H1 (cell line): ENCODE results near the gene ANK2. TPM values are rescaled to one million over a fixed set of nuclear protein-coding genes. Genes with fewer than 3 reads are reported as not detected.
A peak's percentile ranks its signal among the peaks of the same experiment; 100 is the strongest.

ENCODE experiments used
- CTCF ChIA-PET: fragments of 300-600 bp; sonication (Branson Sonifier 250); formaldehyde crosslinking; loops from one replicate; lab custom pipeline; 2021; ENCODE audit not compliant: partially characterized antibody; lab: Charles Lee
- POLR2A ChIA-PET: fragments of 300-600 bp; sonication (Branson Sonifier 250); formaldehyde crosslinking; loops from one replicate; lab custom pipeline; 2021; ENCODE audit warnings: inconsistent platforms; ENCODE audit not compliant: partially characterized antibody; lab: Charles Lee
- DNase-seq, 2 experiments: peaks; one replicate each; pipeline versions ENCODE4 v3.0.0 to v3.0.0-alpha.2; 2010 to 2022; ENCODE audit warnings: low spot score in 2 of 2, low read depth in 1 of 2, mixed read lengths in 1 of 2
- FAIRE-seq: peaks from 2 replicates; lab custom pipeline; 2011; peaks lifted over from hg19 to GRCh38; lab: Jason Lieb, UNC
- H2AFZ ChIP-seq: 2 replicates; pipeline ENCODE4 v1.8.1; 2012; ENCODE audit warnings: low read length, inconsistent platforms
- H2AK5ac ChIP-seq: 2 replicates; pipeline ENCODE4 v1.6.1; 2013; ENCODE audit warnings: low read depth, low read length
- H2BK120ac ChIP-seq: replicated peaks from 2 replicates; pipeline ENCODE3; 2013; ENCODE audit warnings: low read depth, low read length, inconsistent platforms
- H2BK12ac ChIP-seq: 2 replicates; pipeline ENCODE4 v1.6.1; 2013; ENCODE audit warnings: low read depth, low read length
- H2BK15ac ChIP-seq: 2 replicates; pipeline ENCODE4 v1.6.1; 2013; ENCODE audit warnings: low read length
- H2BK20ac ChIP-seq: 2 replicates; pipeline ENCODE4 v1.6.1; 2013; ENCODE audit warnings: low read length
- H2BK5ac ChIP-seq: 2 replicates; pipeline ENCODE4 v1.6.1; 2013; ENCODE audit warnings: low read depth, low read length
- H3K14ac ChIP-seq: 2 replicates; pipeline ENCODE4 v1.6.1; 2013; ENCODE audit warnings: inconsistent platforms; ENCODE audit not compliant: insufficient read length
- H3K18ac ChIP-seq: 2 replicates; pipeline ENCODE4 v1.6.1; 2013; ENCODE audit warnings: low read length; ENCODE audit errors: extremely low read depth
- H3K23ac ChIP-seq: 2 replicates; pipeline ENCODE4 v1.6.1; 2013; ENCODE audit warnings: inconsistent platforms; ENCODE audit not compliant: insufficient read length
- H3K23me2 ChIP-seq: 2 replicates; pipeline ENCODE4 v1.6.1; 2013; ENCODE audit warnings: low read depth, low read length
- H3K27ac ChIP-seq: 2 replicates; pipeline ENCODE4 v1.6.1; 2011; ENCODE audit warnings: low read depth, low read length, inconsistent platforms
- H3K27me3 ChIP-seq, 4 experiments: replicated peaks in 1 of 4; 1 replicate in 1 of 4; 2 replicates in 3 of 4; pipeline versions ENCODE4 v1.6.1 to v1.8.1; 2011 to 2013; ENCODE audit warnings: low read length in 3 of 4, mild to moderate bottlenecking in 3 of 4, inconsistent platforms in 2 of 4, mixed read lengths in 2 of 4, moderate library complexity in 1 of 4; ENCODE audit not compliant: control insufficient read depth in 3 of 4, insufficient read depth in 3 of 4; ENCODE audit errors: extremely low read depth in 1 of 4
- H3K36me3 ChIP-seq, 4 experiments: 2 replicates each; pipeline versions ENCODE4 v1.6.1 to v1.8.1; 2011 to 2013; ENCODE audit warnings: mild to moderate bottlenecking in 4 of 4, low read length in 3 of 4, moderate library complexity in 2 of 4, control low read depth in 1 of 4, inconsistent platforms in 1 of 4; ENCODE audit not compliant: insufficient read depth in 4 of 4, control insufficient read depth in 2 of 4
- H3K4ac ChIP-seq: replicated peaks from 2 replicates; pipeline ENCODE3; 2013; ENCODE audit warnings: low read length, low read depth, mixed read lengths, inconsistent platforms; ENCODE audit not compliant: insufficient read length
- H3K4me1 ChIP-seq, 4 experiments: replicated peaks in 1 of 4; 1 replicate in 1 of 4; 2 replicates in 3 of 4; pipeline versions ENCODE4 v1.6.1 to v1.8.1; 2011 to 2013; ENCODE audit warnings: low read length in 3 of 4, inconsistent platforms in 2 of 4, mixed read lengths in 1 of 4; ENCODE audit not compliant: insufficient read depth in 4 of 4, control insufficient read depth in 3 of 4
- H3K4me2 ChIP-seq, 2 experiments: 2 replicates each; pipeline versions ENCODE4 v1.6.1 to v1.8.1; 2011 to 2013; ENCODE audit warnings: low read depth in 2 of 2, low read length in 2 of 2, control low read depth in 1 of 2, inconsistent platforms in 1 of 2, mild to moderate bottlenecking in 1 of 2; ENCODE audit not compliant: insufficient read depth in 1 of 2
- H3K4me3 ChIP-seq, 4 experiments: fragments of 200-600, 300-600 bp in 1 of 4; sonication (generic), shearing (Covaris generic), sonication (Bioruptor Twin) in 1 of 4; 2 replicates each; pipeline versions ENCODE4 v1.5.1 to v1.8.1; 2011 to 2016; ENCODE audit warnings: low read length in 4 of 4, low read depth in 3 of 4, control low read depth in 2 of 4, inconsistent platforms in 2 of 4, mild to moderate bottlenecking in 2 of 4, mixed read lengths in 1 of 4, moderate library complexity in 1 of 4; ENCODE audit not compliant: insufficient read depth in 2 of 4; ENCODE audit errors: extremely low read depth in 1 of 4
- H3K56ac ChIP-seq: replicated peaks from 2 replicates; pipeline ENCODE3; 2013; ENCODE audit warnings: low read depth, mild to moderate bottlenecking, mixed read lengths, low read length, inconsistent platforms; ENCODE audit not compliant: insufficient read length
- H3K79me1 ChIP-seq: 2 replicates; pipeline ENCODE4 v1.6.1; 2013; ENCODE audit warnings: low read depth, low read length, control low read depth
- H3K79me2 ChIP-seq, 2 experiments: 2 replicates each; pipeline versions ENCODE4 v1.6.1 to v1.8.1; 2012 to 2013; ENCODE audit warnings: low read length in 2 of 2, mild to moderate bottlenecking in 2 of 2, inconsistent platforms in 1 of 2; ENCODE audit not compliant: insufficient read depth in 2 of 2, control insufficient read depth in 1 of 2
- H3K9ac ChIP-seq, 4 experiments: replicated peaks in 1 of 4; 1 replicate in 1 of 4; 2 replicates in 3 of 4; pipeline versions ENCODE4 v1.6.1 to v1.8.1; 2011 to 2013; ENCODE audit warnings: low read depth in 3 of 4, low read length in 3 of 4, control low read depth in 2 of 4, mild to moderate bottlenecking in 2 of 4, moderate library complexity in 2 of 4, inconsistent platforms in 1 of 4; ENCODE audit errors: extremely low read depth in 1 of 4
- H3K9me3 ChIP-seq, 2 experiments: 2 replicates each; pipeline versions ENCODE4 v1.6.1 to v1.8.1; 2012 to 2013; ENCODE audit warnings: mild to moderate bottlenecking in 2 of 2, moderate library complexity in 2 of 2, control low read depth in 1 of 2, inconsistent platforms in 1 of 2, low read depth in 1 of 2, low read length in 1 of 2, mixed read lengths in 1 of 2; ENCODE audit not compliant: insufficient read depth in 2 of 2
- H4K20me1 ChIP-seq, 2 experiments: replicated peaks in 1 of 2; 2 replicates each; pipeline versions ENCODE3 to v1.8.1; 2011 to 2013; ENCODE audit warnings: inconsistent platforms in 2 of 2, low read length in 2 of 2, mild to moderate bottlenecking in 1 of 2; ENCODE audit not compliant: insufficient read depth in 2 of 2, control insufficient read depth in 1 of 2
- H4K5ac ChIP-seq: 2 replicates; pipeline ENCODE4 v1.6.1; 2013; ENCODE audit warnings: low read length, low read depth, mixed read lengths, inconsistent platforms; ENCODE audit not compliant: insufficient read length
- H4K8ac ChIP-seq: 2 replicates; pipeline ENCODE4 v1.8.0; 2013; ENCODE audit warnings: mild to moderate bottlenecking, moderate library complexity, low read length, inconsistent platforms; ENCODE audit not compliant: insufficient read depth; ENCODE audit errors: extremely low read depth
- H4K91ac ChIP-seq: replicated peaks from 2 replicates; pipeline ENCODE3; 2013; ENCODE audit warnings: low read length, mixed read lengths, inconsistent platforms; ENCODE audit not compliant: insufficient read length
- EP300 ChIP-seq, 2 experiments: IDR thresholded peaks; 1 replicate in 1 of 2; 2 replicates in 1 of 2; pipeline ENCODE4 v1.6.1; 2011 to 2012; ENCODE audit warnings: low read depth in 2 of 2, low read length in 2 of 2, mild to moderate bottlenecking in 2 of 2, borderline replicate concordance in 1 of 2, inconsistent platforms in 1 of 2, moderate library complexity in 1 of 2
- RAD21 ChIP-seq, 2 experiments: IDR thresholded peaks in 1 of 2; conservative IDR thresholded peaks in 1 of 2; 2 replicates each; pipeline ENCODE4 v1.6.1; 2011; ENCODE audit warnings: low read depth in 2 of 2, low read length in 2 of 2, improper control_type of control experiment in 1 of 2, inconsistent platforms in 1 of 2, mild to moderate bottlenecking in 1 of 2, moderate library complexity in 1 of 2
- RBBP5 ChIP-seq: IDR thresholded peaks from 2 replicates; pipeline ENCODE4 v1.7.1; 2012; ENCODE audit warnings: low read depth, mild to moderate bottlenecking, inconsistent platforms, low read length, moderate library complexity, borderline replicate concordance
- WGBS, 2 experiments: shearing (Covaris generic) in 1 of 2; methylation state at CpG; one replicate each; pipeline versions ENCODE4 v1.1.6 to v1.1.7; 2013 to 2015; ENCODE audit warnings: low lambda C conversion rate in 2 of 2, mixed read lengths in 2 of 2, inconsistent platforms in 1 of 2, low coverage in 1 of 2, missing lambda C conversion rate in 1 of 2; ENCODE audit not compliant: insufficient replicate concordance in 2 of 2, insufficient coverage in 1 of 2, insufficient read length in 1 of 2; ENCODE audit errors: extremely low coverage in 1 of 2, missing lambda C conversion rate in 1 of 2; 5-methylcytosine and 5-hydroxymethylcytosine counted together
- polyA plus RNA-seq, 7 experiments: library from polyadenylated mRNA; depleted of rRNA in 3 of 7; stranded (reverse) in 5 of 7; unstranded in 2 of 7; fragments of >200 nt in 5 of 7; fragments of 200-250 nt in 2 of 7; gene quantifications; 1 replicate in 5 of 7; 2 replicates in 1 of 7; 4 replicates in 1 of 7; pipeline versions ENCODE4 v1.2.1 to v1.2.3, GENCODE V29; 2011 to 2013; ENCODE audit warnings: missing spikeins in 2 of 7, mixed read lengths in 2 of 7
- total RNA-seq: library from RNA; stranded (reverse); fragmentation: NEBNext Ultra II Directional; extraction: Animal tissue kit (Norgen Biotek cat#: 25700); gene quantifications from 2 replicates; pipeline ENCODE4 v1.2.1, GENCODE V29; 2021
- TF ChIP-seq, protein P1 (sequence below): IDR thresholded peaks from 2 replicates; pipeline ENCODE4 v1.6.1; 2011; ENCODE audit warnings: low read length, improper control_type of control experiment
- TF ChIP-seq, protein P2 (sequence below), 3 experiments: IDR thresholded peaks; 1 replicate in 2 of 3; 2 replicates in 1 of 3; pipeline versions ENCODE4 v1.5.1 to v1.6.1; 2011; ENCODE audit warnings: low read length in 3 of 3, mild to moderate bottlenecking in 3 of 3, inconsistent platforms in 2 of 3, low read depth in 1 of 3, moderate library complexity in 1 of 3; ENCODE audit not compliant: insufficient read depth in 1 of 3; ENCODE audit errors: control extremely low read depth in 1 of 3

Gene ANK2
- total and polyA plus RNA-seq, 2 of the 8 experiments (the other 6 are each of a cell fraction or from before 2014, with no cell fraction given), result 14.2 to 35.1 TPM

DNA sequence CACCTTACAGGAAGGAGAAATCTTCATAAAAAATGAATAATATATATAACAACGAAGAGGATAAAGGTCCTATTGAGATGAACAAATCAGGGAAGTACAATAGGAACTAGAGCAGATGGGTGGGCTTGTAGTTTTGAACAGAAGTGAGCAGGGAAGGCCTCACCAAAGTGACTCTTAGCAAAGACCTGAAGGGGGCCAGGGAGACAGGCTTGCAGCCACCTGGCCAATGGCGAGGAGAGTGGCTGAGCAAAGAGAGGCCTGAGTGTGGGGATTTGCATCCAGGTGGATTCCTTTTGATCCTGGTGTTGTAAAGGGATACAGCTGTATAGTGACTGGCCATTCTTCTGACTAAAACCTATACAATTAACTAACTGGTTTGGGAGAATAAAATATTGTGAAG, 358.0 kb downstream of the ANK2 start:
- Histone ChIP-seq H4K91ac (no peak overlapping the region), H3K14ac (no peak overlapping the region), H2BK5ac (no peak overlapping the region), H3K18ac (no peak overlapping the region), H4K5ac (no peak overlapping the region), H4K20me1 (no peaks in the 10 kb centered on the region), H2BK12ac (no peak overlapping the region), H3K79me2 (no peaks in the 10 kb centered on the region), H4K8ac (no peak overlapping the region), H2BK20ac (no peak overlapping the region), H3K79me1 (no peaks in the 10 kb centered on the region), H3K4me3 (no peak overlapping the region), H3K56ac (no peak overlapping the region), H3K9ac (no peak overlapping the region), H3K27ac (no peak overlapping the region), H3K4ac (no peak overlapping the region), H3K23ac (no peak overlapping the region), H3K4me1 (peaks cover 0 to 4% (median 0%) of the 10 kb centered on the region in 4 experiments; a peak in 1 of 7 replicates), H3K23me2 (no peaks in the 10 kb centered on the region), H3K4me2 (no peak overlapping the region), H3K9me3 (no peaks in the 10 kb centered on the region), H2AFZ (no peak overlapping the region), H3K27me3 (peaks cover 0 to 2% (median 0%) of the 10 kb centered on the region in 4 experiments; a peak in 1 of 7 replicates), H3K36me3 (no peaks in the 10 kb centered on the region), H2BK120ac (no peak overlapping the region), H2BK15ac (no peak overlapping the region), H2AK5ac (no peak overlapping the region)
- peak; percentile 68 for FAIRE-seq
- DNase-seq, result no peak
- ChIA-PET POLR2A (no interaction called here), CTCF (interaction anchor here (3.0 kb wide), 1 partner anchor 11 kb away, joined by 16 read pairs; no protein-coding TSS in a partner anchor)
- TF ChIP-seq RAD21 (IDR thresholded peaks at IDR 0.05 in 1 of 2, conservative IDR thresholded peaks at IDR 0.05 in 1 of 2; ENCODE audit: low read depth in 2 of 2, low read length in 2 of 2) (peak; percentile 30 to 48), EP300 (IDR thresholded peaks at IDR 0.05; ENCODE audit: borderline replicate concordance in 1 of 2, low read depth in 2 of 2, low read length in 2 of 2) (no peak), RBBP5 (no peak)
- TF ChIP-seq, protein P1, sequence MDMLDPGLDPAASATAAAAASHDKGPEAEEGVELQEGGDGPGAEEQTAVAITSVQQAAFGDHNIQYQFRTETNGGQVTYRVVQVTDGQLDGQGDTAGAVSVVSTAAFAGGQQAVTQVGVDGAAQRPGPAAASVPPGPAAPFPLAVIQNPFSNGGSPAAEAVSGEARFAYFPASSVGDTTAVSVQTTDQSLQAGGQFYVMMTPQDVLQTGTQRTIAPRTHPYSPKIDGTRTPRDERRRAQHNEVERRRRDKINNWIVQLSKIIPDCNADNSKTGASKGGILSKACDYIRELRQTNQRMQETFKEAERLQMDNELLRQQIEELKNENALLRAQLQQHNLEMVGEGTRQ, result no peak
- TF ChIP-seq, protein P2, sequence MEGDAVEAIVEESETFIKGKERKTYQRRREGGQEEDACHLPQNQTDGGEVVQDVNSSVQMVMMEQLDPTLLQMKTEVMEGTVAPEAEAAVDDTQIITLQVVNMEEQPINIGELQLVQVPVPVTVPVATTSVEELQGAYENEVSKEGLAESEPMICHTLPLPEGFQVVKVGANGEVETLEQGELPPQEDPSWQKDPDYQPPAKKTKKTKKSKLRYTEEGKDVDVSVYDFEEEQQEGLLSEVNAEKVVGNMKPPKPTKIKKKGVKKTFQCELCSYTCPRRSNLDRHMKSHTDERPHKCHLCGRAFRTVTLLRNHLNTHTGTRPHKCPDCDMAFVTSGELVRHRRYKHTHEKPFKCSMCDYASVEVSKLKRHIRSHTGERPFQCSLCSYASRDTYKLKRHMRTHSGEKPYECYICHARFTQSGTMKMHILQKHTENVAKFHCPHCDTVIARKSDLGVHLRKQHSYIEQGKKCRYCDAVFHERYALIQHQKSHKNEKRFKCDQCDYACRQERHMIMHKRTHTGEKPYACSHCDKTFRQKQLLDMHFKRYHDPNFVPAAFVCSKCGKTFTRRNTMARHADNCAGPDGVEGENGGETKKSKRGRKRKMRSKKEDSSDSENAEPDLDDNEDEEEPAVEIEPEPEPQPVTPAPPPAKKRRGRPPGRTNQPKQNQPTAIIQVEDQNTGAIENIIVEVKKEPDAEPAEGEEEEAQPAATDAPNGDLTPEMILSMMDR (IDR thresholded peaks at IDR 0.05; ENCODE audit: control extremely low read depth in 1 of 3, insufficient read depth in 1 of 3, low read depth in 1 of 3, low read length in 3 of 3), result peak; percentile 18 to 39 (median 18); a peak in 3 of 4 replicates
- WGBS, 2 experiments, result 53% methylated on average over 2 of the region's 2 CpGs; no CpG with 5 or more reads in 1 of the 2 experiments
